SU-DHL-6 (cell line): ENCODE results near the gene PLCL1.

ENCODE experiments used
- H2AFZ ChIP-seq: fragments of 200-600 bp; sonication (generic); 2 replicates; pipeline ENCODE4 v1.6.1; 2014; ENCODE audit warnings: low read depth, mild to moderate bottlenecking, moderate library complexity, mixed read lengths, antibody characterized with exemption, low read length; ENCODE audit not compliant: severe bottlenecking
- H3F3A ChIP-seq: fragments of 200-600 bp; shearing (Covaris generic); 2 replicates; pipeline ENCODE4 v1.6.0; 2016; ENCODE audit warnings: antibody characterized with exemption, mild to moderate bottlenecking; ENCODE audit not compliant: insufficient read depth
- H3K27ac ChIP-seq: fragments of 200-600 bp; sonication (generic); 2 replicates; pipeline ENCODE4 v1.5.1; 2016; ENCODE audit warnings: low read depth, mild to moderate bottlenecking, low read length, moderate library complexity, mixed read lengths
- H3K27me3 ChIP-seq: fragments of 200-600 bp; sonication (generic), shearing (Covaris generic); 2 replicates; pipeline ENCODE4 v1.6.0; 2014; ENCODE audit warnings: mild to moderate bottlenecking, low read length
- H3K36me3 ChIP-seq: fragments of 200-600 bp; sonication (generic); 2 replicates; pipeline ENCODE4 v1.6.1; 2014; ENCODE audit warnings: mild to moderate bottlenecking, low read length, mixed read lengths
- H3K4me2 ChIP-seq: fragments of 300-600, 200-600 bp; shearing (Covaris generic), sonication (generic); 2 replicates; pipeline ENCODE4 v1.6.0; 2014; ENCODE audit warnings: low read length, low read depth, mild to moderate bottlenecking; ENCODE audit not compliant: poor library complexity, severe bottlenecking
- H3K4me3 ChIP-seq: fragments of 200-600 bp; sonication (generic); 2 replicates; pipeline ENCODE4 v1.5.1; 2014; ENCODE audit warnings: antibody characterized with exemption, low read length, mild to moderate bottlenecking, mixed read lengths; ENCODE audit not compliant: insufficient read depth, poor library complexity, severe bottlenecking
- H3K79me2 ChIP-seq: fragments of 200-600 bp; sonication (generic); 2 replicates; pipeline ENCODE4 v1.6.1; 2014; ENCODE audit warnings: mild to moderate bottlenecking, low read length, moderate library complexity; ENCODE audit not compliant: insufficient read depth
- H3K9ac ChIP-seq: fragments of 200-600 bp; sonication (generic); 2 replicates; pipeline ENCODE4 v1.7.0; 2014; ENCODE audit warnings: mild to moderate bottlenecking, low read length
- H3K9me2 ChIP-seq: fragments of 200-600 bp; sonication (generic); replicated peaks from 2 replicates; pipeline ENCODE4 v1.6.1; 2014; ENCODE audit warnings: low read length; ENCODE audit not compliant: insufficient read depth
- H3K9me3 ChIP-seq: fragments of 200-600 bp; sonication (generic); 2 replicates; pipeline ENCODE4 v1.6.1; 2014; ENCODE audit warnings: low read length, mixed read lengths; ENCODE audit not compliant: insufficient read depth
- H4K20me1 ChIP-seq: fragments of 200-600 bp; sonication (generic); 2 replicates; pipeline ENCODE4 v1.6.1; 2014; ENCODE audit warnings: low read depth, mild to moderate bottlenecking, antibody characterized with exemption, low read length, moderate library complexity, mixed read lengths
- EZH2phosphoT487 ChIP-seq: fragments of 200-600 bp; sonication (generic), shearing (Covaris generic); conservative IDR thresholded peaks from 2 replicates; pipeline ENCODE4 v1.6.1; 2018; ENCODE audit warnings: mild to moderate bottlenecking, antibody characterized with exemption, low read length, moderate library complexity, mixed read lengths
- TF ChIP-seq, protein P1 (sequence below): fragments of 200-600 bp; sonication (generic); IDR thresholded peaks from one replicate; pipeline ENCODE4 v1.5.1; 2017; ENCODE audit warnings: antibody characterized with exemption, mild to moderate bottlenecking, low read length, moderate library complexity; ENCODE audit not compliant: insufficient read depth, poor library complexity, severe bottlenecking

The PLCL1 gene

DNA sequence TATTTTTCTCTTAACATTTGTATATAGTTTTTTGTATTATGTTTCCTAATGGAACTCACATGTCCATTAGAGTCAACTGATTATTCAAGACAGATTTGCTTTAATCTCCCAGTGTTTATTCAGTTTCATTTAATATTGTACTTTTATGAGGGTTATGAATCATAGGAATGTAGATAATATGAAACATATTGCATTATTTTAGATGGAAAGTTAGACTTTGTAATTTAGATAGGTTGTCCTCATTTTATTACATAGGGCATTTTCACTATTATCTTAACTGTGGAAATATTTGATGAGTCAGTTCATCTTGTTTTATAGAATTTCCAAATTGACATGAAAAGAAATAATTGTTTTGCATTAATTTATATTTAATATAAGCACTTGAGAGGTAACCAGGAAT, 240.8 kb downstream of the PLCL1 start:
- H3F3A ChIP-seq = no peaks in the 10 kb centered on the region
- H3K9me2 ChIP-seq = no peaks in the 10 kb centered on the region
- H3K79me2 ChIP-seq = no peaks in the 10 kb centered on the region
- no peaks in the 10 kb centered on the region for H3K9me3 ChIP-seq
- H3K27ac ChIP-seq = no peak overlapping the region
- no peaks in the 10 kb centered on the region for H3K27me3 ChIP-seq
- no peak for TF ChIP-seq EZH2phosphoT487
- TF ChIP-seq, protein P1, sequence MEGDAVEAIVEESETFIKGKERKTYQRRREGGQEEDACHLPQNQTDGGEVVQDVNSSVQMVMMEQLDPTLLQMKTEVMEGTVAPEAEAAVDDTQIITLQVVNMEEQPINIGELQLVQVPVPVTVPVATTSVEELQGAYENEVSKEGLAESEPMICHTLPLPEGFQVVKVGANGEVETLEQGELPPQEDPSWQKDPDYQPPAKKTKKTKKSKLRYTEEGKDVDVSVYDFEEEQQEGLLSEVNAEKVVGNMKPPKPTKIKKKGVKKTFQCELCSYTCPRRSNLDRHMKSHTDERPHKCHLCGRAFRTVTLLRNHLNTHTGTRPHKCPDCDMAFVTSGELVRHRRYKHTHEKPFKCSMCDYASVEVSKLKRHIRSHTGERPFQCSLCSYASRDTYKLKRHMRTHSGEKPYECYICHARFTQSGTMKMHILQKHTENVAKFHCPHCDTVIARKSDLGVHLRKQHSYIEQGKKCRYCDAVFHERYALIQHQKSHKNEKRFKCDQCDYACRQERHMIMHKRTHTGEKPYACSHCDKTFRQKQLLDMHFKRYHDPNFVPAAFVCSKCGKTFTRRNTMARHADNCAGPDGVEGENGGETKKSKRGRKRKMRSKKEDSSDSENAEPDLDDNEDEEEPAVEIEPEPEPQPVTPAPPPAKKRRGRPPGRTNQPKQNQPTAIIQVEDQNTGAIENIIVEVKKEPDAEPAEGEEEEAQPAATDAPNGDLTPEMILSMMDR = no peak
- no peak overlapping the region for H2AFZ ChIP-seq
- no peaks in the 10 kb centered on the region for H4K20me1 ChIP-seq
- no peak overlapping the region for H3K4me2 ChIP-seq
- H3K36me3 ChIP-seq = no peaks in the 10 kb centered on the region
- H3K9ac ChIP-seq = no peak overlapping the region
- H3K4me3 ChIP-seq = no peak overlapping the region

DNA sequence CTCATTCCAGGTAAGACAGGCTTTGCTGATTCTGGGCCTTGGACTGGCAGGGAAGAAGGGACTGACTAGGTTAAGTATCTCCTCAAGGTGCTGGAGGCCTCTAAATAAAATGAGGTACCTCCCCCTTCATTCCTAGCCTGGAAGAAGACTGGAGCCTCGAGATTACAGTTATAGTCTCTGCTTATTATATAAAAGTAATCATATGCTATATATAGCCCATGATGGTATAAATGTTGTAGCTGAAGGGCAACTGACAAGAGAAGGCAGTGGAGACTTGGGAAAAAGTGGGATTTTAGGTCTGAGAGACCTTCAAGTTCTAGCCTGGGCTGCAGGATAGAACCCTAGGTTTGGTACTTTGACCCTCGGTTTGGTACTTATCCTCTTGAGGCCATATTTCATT, 248.3 kb downstream of the PLCL1 start:
- Histone ChIP-seq H3K9ac (no peak overlapping the region), H2AFZ (no peak overlapping the region), H3K79me2 (no peaks in the 10 kb centered on the region), H3K9me3 (no peaks in the 10 kb centered on the region), H3K4me3 (no peak overlapping the region), H3K9me2 (no peaks in the 10 kb centered on the region), H3K27ac (no peak overlapping the region), H3K4me2 (no peak overlapping the region), H3K27me3 (no peaks in the 10 kb centered on the region), H4K20me1 (no peaks in the 10 kb centered on the region), H3K36me3 (no peaks in the 10 kb centered on the region), H3F3A (no peaks in the 10 kb centered on the region)
- TF ChIP-seq, protein P1 = no peak
- TF ChIP-seq EZH2phosphoT487 = no peak

DNA sequence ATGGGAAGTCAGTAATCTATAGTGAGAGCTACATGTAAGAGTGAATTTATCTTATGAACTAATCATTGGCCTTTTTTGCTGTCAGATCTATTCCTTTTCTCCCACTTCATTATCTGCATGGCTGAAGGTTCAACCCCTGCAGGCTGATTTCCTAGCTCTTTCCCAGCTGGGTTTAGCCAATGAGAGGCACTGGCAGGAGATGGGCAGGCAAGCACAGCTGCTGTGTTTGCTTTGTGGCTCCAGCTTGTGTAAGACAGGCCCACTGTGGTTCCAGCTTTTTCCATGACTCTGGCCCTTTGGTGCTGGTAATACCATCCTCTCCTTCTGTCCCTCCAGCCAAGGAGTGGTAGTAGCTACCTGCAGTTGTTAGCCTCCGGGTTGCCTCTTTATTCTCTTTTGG, 248.8 kb downstream of the PLCL1 start:
- no peaks in the 10 kb centered on the region for H4K20me1 ChIP-seq
- H2AFZ ChIP-seq = no peak overlapping the region
- H3K27ac ChIP-seq = no peak overlapping the region
- no peak overlapping the region for H3K4me3 ChIP-seq
- no peaks in the 10 kb centered on the region for H3F3A ChIP-seq
- H3K36me3 ChIP-seq = no peaks in the 10 kb centered on the region
- no peaks in the 10 kb centered on the region for H3K9me3 ChIP-seq
- H3K9me2 ChIP-seq = no peaks in the 10 kb centered on the region
- H3K9ac ChIP-seq = no peak overlapping the region
- H3K27me3 ChIP-seq = no peaks in the 10 kb centered on the region
- no peaks in the 10 kb centered on the region for H3K79me2 ChIP-seq
- no peak overlapping the region for H3K4me2 ChIP-seq
- no peak for TF ChIP-seq EZH2phosphoT487
- TF ChIP-seq, protein P1 = no peak
